HCT116 (cell line): ENCODE measurements around the gene CDYL2. TPM values are rescaled to one million over a fixed set of nuclear protein-coding genes. Genes with fewer than 3 reads are reported as not detected.

Source experiments
- ATAC-seq: fragments of 200-7000 bp; cut with Tn5 transposase; 2 replicates; pipeline ENCODE4 v1.9.1; 2020; ENCODE audit warnings: mild to moderate bottlenecking, moderate library complexity
- BruUV-seq: library from RNA; stranded (reverse); fragments of 400-500 nt; replicated peaks from 2 replicates; lab custom pipeline; 2021; lab: Mats Ljungman, UMichigan
- CTCF ChIA-PET: fragments of 300-600 bp; sonication (Branson Sonifier 250); formaldehyde crosslinking; loops from one replicate; lab custom pipeline; 2021; ENCODE audit warnings: antibody characterized with exemption; lab: Charles Lee
- POLR2A ChIA-PET: fragments of 300-600, 350-600 bp; sonication (Branson Sonifier 250); formaldehyde crosslinking; loops from one replicate; lab custom pipeline; 2021; ENCODE audit warnings: antibody characterized with exemption; lab: Charles Lee
- RAD21 ChIA-PET, 2 experiments: fragments of 300-600 bp; sonication (Branson Sonifier 250); formaldehyde crosslinking; loops; one replicate each; lab custom pipeline; 2023; ENCODE audit warnings: low total read pairs in 2 of 2; ENCODE audit not compliant: uncharacterized antibody in 2 of 2, unreplicated experiment in 2 of 2, low non-redundant PET in 1 of 2; lab: Charles Lee
- DNase-seq: peaks from one replicate; pipeline ENCODE4 v3.0.0-alpha.2; 2010; ENCODE audit warnings: low read depth, low spot score
- H2AFZ ChIP-seq: fragments of 200-600 bp; shearing (Covaris generic), sonication (generic); 2 replicates; pipeline ENCODE4 v1.6.1; 2017; ENCODE audit warnings: low read depth, mixed run types, mixed read lengths, antibody characterized with exemption, low read length; ENCODE audit not compliant: poor library complexity, severe bottlenecking
- H3K27ac ChIP-seq: 2 replicates; pipeline ENCODE4 v1.5.1; 2012; ENCODE audit warnings: low read depth, low read length
- H3K27me3 ChIP-seq: fragments of 200-600 bp; sonication (generic); 2 replicates; pipeline ENCODE4 v1.6.1; 2016; ENCODE audit warnings: mixed run types, low read length, mixed read lengths; ENCODE audit not compliant: insufficient read depth
- H3K36me3 ChIP-seq, 2 experiments: fragments of 200-500 bp in 1 of 2; fragments of 200-600 bp in 1 of 2; sonication (Bioruptor generic) in 1 of 2; sonication (generic) in 1 of 2; 2 replicates each; pipeline versions ENCODE4 v1.5.1 to v1.6.1; 2014 to 2016; ENCODE audit warnings: low read length in 2 of 2, inconsistent platforms in 1 of 2, mixed read lengths in 1 of 2, mixed run types in 1 of 2; ENCODE audit not compliant: insufficient read depth in 2 of 2, control insufficient read depth in 1 of 2
- H3K4me1 ChIP-seq, 2 experiments: fragments of 200-600 bp in 1 of 2; sonication (generic) in 1 of 2; 2 replicates each; pipeline versions ENCODE4 v1.5.1 to v1.6.1; 2012 to 2017; ENCODE audit warnings: low read length in 2 of 2, inconsistent platforms in 1 of 2, mild to moderate bottlenecking in 1 of 2, mixed read lengths in 1 of 2, mixed run types in 1 of 2, moderate library complexity in 1 of 2; ENCODE audit not compliant: insufficient read depth in 2 of 2, control insufficient read depth in 1 of 2
- H3K4me2 ChIP-seq: fragments of 200-600 bp; sonication (generic); 2 replicates; pipeline ENCODE4 v1.6.1; 2017; ENCODE audit warnings: mixed run types, low read length, mixed read lengths
- H3K4me3 ChIP-seq, 2 experiments: fragments of 200-600 bp in 1 of 2; sonication (generic) in 1 of 2; replicated peaks in 1 of 2; 2 replicates each; pipeline ENCODE4 v1.5.1; 2011 to 2016; ENCODE audit warnings: low read length in 2 of 2, control low read depth in 1 of 2, low read depth in 1 of 2, mild to moderate bottlenecking in 1 of 2, mixed read lengths in 1 of 2, mixed run types in 1 of 2
- H3K79me2 ChIP-seq: fragments of 200-600 bp; sonication (generic); 2 replicates; pipeline ENCODE4 v1.6.1; 2017; ENCODE audit warnings: mild to moderate bottlenecking, mixed run types, low read length, moderate library complexity, mixed read lengths; ENCODE audit not compliant: insufficient read depth
- H3K9ac ChIP-seq: fragments of 200-600 bp; sonication (generic); 2 replicates; pipeline ENCODE4 v1.6.1; 2016; ENCODE audit warnings: low read length, mixed read lengths
- H3K9me2 ChIP-seq: fragments of 200-600 bp; sonication (generic), shearing (Covaris generic); 2 replicates; pipeline ENCODE4 v1.6.1; 2017; ENCODE audit warnings: mixed run types, mild to moderate bottlenecking, moderate library complexity; ENCODE audit not compliant: insufficient read depth
- H3K9me3 ChIP-seq, 2 experiments: fragments of 200-500 bp in 1 of 2; fragments of 200-600 bp in 1 of 2; sonication (Bioruptor generic) in 1 of 2; sonication (generic) in 1 of 2; 2 replicates each; pipeline ENCODE4 v1.6.1; 2014 to 2017; ENCODE audit warnings: low read length in 2 of 2, mixed read lengths in 2 of 2, inconsistent platforms in 1 of 2, low read depth in 1 of 2, mild to moderate bottlenecking in 1 of 2, mixed run types in 1 of 2, moderate library complexity in 1 of 2; ENCODE audit not compliant: control insufficient read depth in 1 of 2, insufficient read depth in 1 of 2
- H4K20me1 ChIP-seq: fragments of 200-600 bp; sonication (generic), shearing (Covaris generic); 2 replicates; pipeline ENCODE4 v1.6.1; 2017; ENCODE audit warnings: mixed run types, mild to moderate bottlenecking, moderate library complexity; ENCODE audit not compliant: insufficient read depth
- ATF3 ChIP-seq: IDR thresholded peaks from 2 replicates; pipeline ENCODE4 v1.6.1; 2012
- EGR1 ChIP-seq: IDR thresholded peaks from 2 replicates; pipeline ENCODE4 v1.6.1; 2012; ENCODE audit warnings: low read depth
- ELF1 ChIP-seq: IDR thresholded peaks from 2 replicates; pipeline ENCODE4 v1.6.1; 2012; ENCODE audit warnings: low read depth, borderline replicate concordance
- EZH2phosphoT487 ChIP-seq: fragments of 200-600 bp; IDR thresholded peaks from 2 replicates; pipeline ENCODE4 v1.6.1; 2018; ENCODE audit warnings: antibody characterized with exemption, borderline replicate concordance
- JUND ChIP-seq: IDR thresholded peaks from 2 replicates; pipeline ENCODE4 v1.6.1; 2012
- RAD21 ChIP-seq: IDR thresholded peaks from 2 replicates; pipeline ENCODE4 v1.6.1; 2012; ENCODE audit warnings: low read depth, mild to moderate bottlenecking
- SP1 ChIP-seq: IDR thresholded peaks from 2 replicates; pipeline ENCODE4 v1.6.1; 2012; ENCODE audit warnings: low read depth
- SRF ChIP-seq: IDR thresholded peaks from 2 replicates; pipeline ENCODE4 v1.6.1; 2012; ENCODE audit warnings: low read depth
- TCF7L2 ChIP-seq: IDR thresholded peaks from 2 replicates; pipeline ENCODE4 v1.7.0; 2011; ENCODE audit warnings: borderline replicate concordance, inconsistent platforms; ENCODE audit not compliant: insufficient read depth, insufficient read length; ENCODE audit errors: extremely low read depth
- ZBTB33 ChIP-seq: IDR thresholded peaks from 2 replicates; pipeline ENCODE4 v1.6.1; 2011; ENCODE audit warnings: mild to moderate bottlenecking, low read length, moderate library complexity; ENCODE audit not compliant: insufficient replicate concordance; ENCODE audit errors: extremely low read depth
- intact Hi-C: fragments of 100-400 bp; cut with micrococcal nuclease; formaldehyde crosslinking; loops from 2 replicates; pipeline ENCODE4 v1.10.0; 2022
- total RNA-seq: library from RNA; stranded (reverse); gene quantifications from one replicate; pipeline ENCODE4 v1.2.1, GENCODE V29; 2021; ENCODE audit not compliant: unreplicated experiment
- TF ChIP-seq, protein P1 (sequence below): IDR thresholded peaks from 2 replicates; pipeline ENCODE4 v1.6.1; 2012; ENCODE audit warnings: low read depth

The CDYL2 gene
- total RNA-seq, 1 experiment from 2014 or later: 0.10 TPM

GRCh38 chr16:80601182-80601581, 203.2 kb downstream of the CDYL2 start (continued):
- TF ChIP-seq, protein P1, sequence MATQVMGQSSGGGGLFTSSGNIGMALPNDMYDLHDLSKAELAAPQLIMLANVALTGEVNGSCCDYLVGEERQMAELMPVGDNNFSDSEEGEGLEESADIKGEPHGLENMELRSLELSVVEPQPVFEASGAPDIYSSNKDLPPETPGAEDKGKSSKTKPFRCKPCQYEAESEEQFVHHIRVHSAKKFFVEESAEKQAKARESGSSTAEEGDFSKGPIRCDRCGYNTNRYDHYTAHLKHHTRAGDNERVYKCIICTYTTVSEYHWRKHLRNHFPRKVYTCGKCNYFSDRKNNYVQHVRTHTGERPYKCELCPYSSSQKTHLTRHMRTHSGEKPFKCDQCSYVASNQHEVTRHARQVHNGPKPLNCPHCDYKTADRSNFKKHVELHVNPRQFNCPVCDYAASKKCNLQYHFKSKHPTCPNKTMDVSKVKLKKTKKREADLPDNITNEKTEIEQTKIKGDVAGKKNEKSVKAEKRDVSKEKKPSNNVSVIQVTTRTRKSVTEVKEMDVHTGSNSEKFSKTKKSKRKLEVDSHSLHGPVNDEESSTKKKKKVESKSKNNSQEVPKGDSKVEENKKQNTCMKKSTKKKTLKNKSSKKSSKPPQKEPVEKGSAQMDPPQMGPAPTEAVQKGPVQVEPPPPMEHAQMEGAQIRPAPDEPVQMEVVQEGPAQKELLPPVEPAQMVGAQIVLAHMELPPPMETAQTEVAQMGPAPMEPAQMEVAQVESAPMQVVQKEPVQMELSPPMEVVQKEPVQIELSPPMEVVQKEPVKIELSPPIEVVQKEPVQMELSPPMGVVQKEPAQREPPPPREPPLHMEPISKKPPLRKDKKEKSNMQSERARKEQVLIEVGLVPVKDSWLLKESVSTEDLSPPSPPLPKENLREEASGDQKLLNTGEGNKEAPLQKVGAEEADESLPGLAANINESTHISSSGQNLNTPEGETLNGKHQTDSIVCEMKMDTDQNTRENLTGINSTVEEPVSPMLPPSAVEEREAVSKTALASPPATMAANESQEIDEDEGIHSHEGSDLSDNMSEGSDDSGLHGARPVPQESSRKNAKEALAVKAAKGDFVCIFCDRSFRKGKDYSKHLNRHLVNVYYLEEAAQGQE: no peak
- no peak for TF ChIP-seq SP1
- TF ChIP-seq EGR1: no peak

- Histone ChIP-seq H3K27ac (no peak overlapping the region), H3K9me2 (no peaks in the 10 kb centered on the region), H3K27me3 (peaks cover 5% of the 10 kb centered on the region; the same call in 1 of the 2 replicates), H3K9me3 (no peaks in the 10 kb centered on the region; a peak in 1 of 4 replicates), H3K4me1 (no peaks in the 10 kb centered on the region), H3K9ac (no peak overlapping the region), H3K79me2 (no peaks in the 10 kb centered on the region), H3K36me3 (no peaks in the 10 kb centered on the region), H4K20me1 (no peaks in the 10 kb centered on the region), H3K4me3 (no peak overlapping the region), H2AFZ (no peak overlapping the region), H3K4me2 (no peak overlapping the region)
- RAD21 ChIA-PET: no interaction called here
- no peak for TF ChIP-seq EZH2phosphoT487
- no peak for TF ChIP-seq TCF7L2
- TF ChIP-seq ZBTB33: no peak
- TF ChIP-seq JUND: no peak
- TF ChIP-seq SRF: no peak
- no peak for TF ChIP-seq ELF1
- TF ChIP-seq RAD21: no peak
- TF ChIP-seq ATF3: no peak
- TF ChIP-seq SP1: no peak
- no peak for TF ChIP-seq EGR1
- TF ChIP-seq, protein P1: no peak
- DNase-seq (no peak), ATAC-seq (no peak)
- intact Hi-C loops: no loop called here
- POLR2A ChIA-PET: no interaction called here
- CTCF ChIA-PET: no interaction called here
- BruUV-seq: no TSS peak
Measured at GRCh38 chr16:80599466-80599865, 204.9 kb downstream of the CDYL2 start.
